GM23248 (cell line): ENCODE data around the gene PRR15. TPM values are rescaled to one million over a fixed set of nuclear protein-coding genes. Genes with fewer than 3 reads are reported as not detected.
"Not testable (repeated sequence)": the region's sequence is repeated elsewhere in the genome, so short reads cannot be mapped to it uniquely, and the experiment has no call there.

Experiments used
- DNase-seq: peaks from one replicate; pipeline ENCODE4 v3.0.0-alpha.2; 2015
- H2AFZ ChIP-seq: fragments of 200-600 bp; sonication (generic); 2 replicates; pipeline ENCODE4 v1.6.1; 2016; ENCODE audit warnings: antibody characterized with exemption
- H3F3A ChIP-seq: fragments of 200-600 bp; sonication (generic); 2 replicates; pipeline ENCODE4 v1.6.1; 2016; ENCODE audit warnings: mild to moderate bottlenecking, antibody characterized with exemption, mixed run types; ENCODE audit not compliant: insufficient read depth
- H3K27ac ChIP-seq: fragments of 200-600 bp; sonication (generic); 2 replicates; pipeline ENCODE4 v1.5.1; 2016; ENCODE audit warnings: mild to moderate bottlenecking
- H3K27me3 ChIP-seq: fragments of 200-600 bp; sonication (generic); replicated peaks from 2 replicates; pipeline ENCODE4 v1.6.1; 2016; ENCODE audit warnings: mild to moderate bottlenecking; ENCODE audit not compliant: insufficient read depth
- H3K36me3 ChIP-seq: fragments of 200-600 bp; sonication (generic); 2 replicates; pipeline ENCODE4 v1.6.1; 2016; ENCODE audit warnings: low read depth, mild to moderate bottlenecking
- H3K4me1 ChIP-seq: fragments of 200-600 bp; sonication (generic); 2 replicates; pipeline ENCODE4 v1.6.1; 2016; ENCODE audit warnings: mild to moderate bottlenecking; ENCODE audit not compliant: insufficient read depth
- H3K4me2 ChIP-seq: fragments of 200-600 bp; sonication (generic); one replicate; pipeline ENCODE4 v1.6.1; 2016; ENCODE audit warnings: mild to moderate bottlenecking; ENCODE audit not compliant: unreplicated experiment
- H3K4me3 ChIP-seq: fragments of 200-600 bp; sonication (generic); 2 replicates; pipeline ENCODE4 v1.5.1; 2016; ENCODE audit warnings: mild to moderate bottlenecking
- H3K79me2 ChIP-seq: fragments of 200-600 bp; sonication (generic); 2 replicates; pipeline ENCODE4 v1.6.1; 2016; ENCODE audit warnings: mild to moderate bottlenecking; ENCODE audit not compliant: insufficient read depth
- H3K9ac ChIP-seq: fragments of 200-600 bp; sonication (generic); 2 replicates; pipeline ENCODE4 v1.6.1; 2016; ENCODE audit warnings: mild to moderate bottlenecking
- H3K9me2 ChIP-seq: fragments of 200-600 bp; sonication (generic); 2 replicates; pipeline ENCODE4 v1.6.1; 2016; ENCODE audit warnings: mixed run types, mild to moderate bottlenecking, moderate library complexity; ENCODE audit not compliant: insufficient read depth
- H3K9me3 ChIP-seq: fragments of 200-600 bp; sonication (generic); one replicate; pipeline ENCODE4 v1.6.1; 2017; ENCODE audit warnings: low read depth
- H4K20me1 ChIP-seq: fragments of 200-600 bp; sonication (generic); 2 replicates; pipeline ENCODE4 v1.6.0; 2016; ENCODE audit not compliant: insufficient read depth
- EZH2 ChIP-seq: fragments of 200-600 bp; sonication (generic); IDR thresholded peaks from 2 replicates; pipeline ENCODE4 v1.6.1; 2018; ENCODE audit warnings: antibody characterized with exemption, mild to moderate bottlenecking; ENCODE audit not compliant: insufficient read depth, poor library complexity, severe bottlenecking
- EZH2phosphoT487 ChIP-seq: fragments of 200-600 bp; sonication (generic); IDR thresholded peaks from 2 replicates; pipeline ENCODE4 v1.6.1; 2018; ENCODE audit warnings: antibody characterized with exemption, moderate library complexity, mild to moderate bottlenecking, low read depth; ENCODE audit not compliant: insufficient read depth
- WGBS, 2 experiments: methylation state at CpG; one replicate each; pipeline ENCODE4 v1.1.6; 2015 to 2017; ENCODE audit warnings: low lambda C conversion rate in 2 of 2, low coverage in 1 of 2; ENCODE audit errors: missing lambda C conversion rate in 2 of 2; 5-methylcytosine and 5-hydroxymethylcytosine counted together
- in situ Hi-C: fragments of 300-500 bp; cut with MboI; formaldehyde crosslinking; loops from 2 replicates; pipeline ENCODE4 v1.15.0; 2020
- polyA plus RNA-seq: library from polyadenylated mRNA; unstranded; fragments of >200 nt; fragmentation: Nextera tagmentation; extraction: Ambion mirVana; gene quantifications from 2 replicates; pipeline ENCODE4 v1.2.1, GENCODE V29; 2016
- total RNA-seq: library from RNA; depleted of rRNA; stranded (reverse); fragments of >200 nt; shearing (Covaris generic); gene quantifications from 2 replicates; pipeline ENCODE4 v1.2.3, GENCODE V29; 2014

Gene PRR15
- total and polyA plus RNA-seq, 2 experiments from 2014 or later: 9.2 to 11.5 TPM

- no peak for TF ChIP-seq EZH2phosphoT487
- no peak for TF ChIP-seq EZH2
- Histone ChIP-seq H3K27me3 (no peaks in the 10 kb centered on the region), H3K4me3 (no peak overlapping the region), H3K4me2 (no peak overlapping the region), H3K36me3 (no peaks in the 10 kb centered on the region), H4K20me1 (no peaks in the 10 kb centered on the region), H3K27ac (no peak overlapping the region), H3K9me3 (no peaks in the 10 kb centered on the region), H2AFZ (no peak overlapping the region), H3K4me1 (no peaks in the 10 kb centered on the region), H3K79me2 (no peaks in the 10 kb centered on the region), H3F3A (no peaks in the 10 kb centered on the region), H3K9ac (no peak overlapping the region), H3K9me2 (no peaks in the 10 kb centered on the region)
- no peak for DNase-seq
- WGBS, 2 experiments: 38 to 41% methylated on average over 4 of the region's 4 CpGs
- in situ Hi-C loops: no loop called here
Observed at GRCh38 chr7:29527505-29528108, 36.0 kb upstream of the PRR15 start.

- in situ Hi-C loops, H3K27ac ChIP-seq, H3K27me3 ChIP-seq, H3K4me2 ChIP-seq, H3K9me3 ChIP-seq, H3K4me1 ChIP-seq, H3K36me3 ChIP-seq, H3K4me3 ChIP-seq, H4K20me1 ChIP-seq, DNase-seq, H2AFZ ChIP-seq, H3K79me2 ChIP-seq, H3K9ac ChIP-seq, H3K9me2 ChIP-seq, H3F3A ChIP-seq: not testable (repeated sequence)
- 68 to 78% methylated on average over 7 of the region's 7 CpGs for WGBS, 2 experiments
Observed at GRCh38 chr7:29528526-29528925, 35.1 kb upstream of the PRR15 start.

GRCh38 chr7:29538389-29538788 is 25.2 kb upstream of the PRR15 start:
- Histone ChIP-seq H3K27me3 (no peaks in the 10 kb centered on the region), H2AFZ (no peak overlapping the region), H4K20me1 (0 out of 2 replicates have a peak, but pooled peaks cover 3% of the 10 kb centered on the region), H3F3A (no peaks in the 10 kb centered on the region), H3K4me3 (no peak overlapping the region), H3K4me1 (no peaks in the 10 kb centered on the region), H3K9me3 (no peaks in the 10 kb centered on the region), H3K9me2 (no peaks in the 10 kb centered on the region), H3K9ac (no peak overlapping the region), H3K27ac (no peak overlapping the region), H3K4me2 (no peak overlapping the region), H3K36me3 (no peaks in the 10 kb centered on the region), H3K79me2 (no peaks in the 10 kb centered on the region)
- in situ Hi-C loops: no loop called here
- DNase-seq: no peak
- TF ChIP-seq EZH2 (no peak), EZH2phosphoT487 (no peak)
- 72 to 75% methylated on average over 4 of the region's 4 CpGs for WGBS, 2 experiments

GRCh38 chr7:29539471-29539870 is 24.2 kb upstream of the PRR15 start:
- Histone ChIP-seq H2AFZ (no peak overlapping the region), H3K27me3 (no peaks in the 10 kb centered on the region), H3K9me2 (no peaks in the 10 kb centered on the region), H3K27ac (no peak overlapping the region), H3F3A (no peaks in the 10 kb centered on the region), H4K20me1 (0 out of 2 replicates have a peak, but pooled peaks cover 3% of the 10 kb centered on the region), H3K9ac (no peak overlapping the region), H3K36me3 (no peaks in the 10 kb centered on the region), H3K4me2 (no peak overlapping the region), H3K79me2 (no peaks in the 10 kb centered on the region), H3K4me1 (no peaks in the 10 kb centered on the region), H3K4me3 (no peak overlapping the region), H3K9me3 (no peaks in the 10 kb centered on the region)
- WGBS, 2 experiments: 80 to 84% methylated on average over 2 of the region's 2 CpGs
- in situ Hi-C loops: no loop called here
- DNase-seq: peak; percentile 20
- TF ChIP-seq EZH2phosphoT487 (no peak), EZH2 (no peak)

- Histone ChIP-seq H3F3A (no peaks in the 10 kb centered on the region), H3K9ac (no peak overlapping the region), H4K20me1 (no peaks in the 10 kb centered on the region), H2AFZ (no peak overlapping the region), H3K79me2 (no peaks in the 10 kb centered on the region), H3K4me3 (no peak overlapping the region), H3K9me2 (no peaks in the 10 kb centered on the region; the same call in 1 of the 2 replicates), H3K4me2 (no peak overlapping the region), H3K27me3 (no peaks in the 10 kb centered on the region), H3K4me1 (no peaks in the 10 kb centered on the region), H3K9me3 (no peaks in the 10 kb centered on the region), H3K36me3 (no peaks in the 10 kb centered on the region), H3K27ac (no peak overlapping the region)
- TF ChIP-seq EZH2 (no peak), EZH2phosphoT487 (no peak)
- WGBS, 2 experiments: 80 to 82% methylated on average over 3 of the region's 3 CpGs
- DNase-seq: no peak
- in situ Hi-C loops: no loop called here
Observed at GRCh38 chr7:29547421-29547820, 16.2 kb upstream of the PRR15 start.
